MM.1S (cell line): ENCODE results near the gene KCNJ12.
"Not testable (repeated sequence)": the region's sequence is repeated elsewhere in the genome, so short reads cannot be mapped to it uniquely, and the experiment has no call there.

ENCODE experiments used
- DNase-seq: peaks from one replicate; pipeline ENCODE4 v3.0.0-alpha.2; 2015
- H2AFZ ChIP-seq: fragments of 300-600 bp; sonication (generic); 2 replicates; pipeline ENCODE4 v1.6.0; 2016; ENCODE audit warnings: antibody characterized with exemption, low read length
- H3F3A ChIP-seq: fragments of 300-600 bp; sonication (generic); 2 replicates; pipeline ENCODE4 v1.6.1; 2016; ENCODE audit warnings: mild to moderate bottlenecking, antibody characterized with exemption, low read length, moderate library complexity, mixed read lengths; ENCODE audit not compliant: insufficient read depth
- H3K27ac ChIP-seq: fragments of 300-600 bp; sonication (generic); 2 replicates; pipeline ENCODE4 v1.5.1; 2016; ENCODE audit warnings: mild to moderate bottlenecking, low read length
- H3K27me3 ChIP-seq: fragments of 300-600 bp; sonication (generic); replicated peaks from 2 replicates; pipeline ENCODE4 v1.6.0; 2016; ENCODE audit warnings: low read length; ENCODE audit not compliant: insufficient read depth
- H3K36me3 ChIP-seq: fragments of 300-600 bp; sonication (generic); replicated peaks from 2 replicates; pipeline ENCODE4 v1.6.1; 2016; ENCODE audit warnings: mild to moderate bottlenecking, low read length, mixed read lengths; ENCODE audit not compliant: insufficient read depth
- H3K4me1 ChIP-seq: fragments of 300-600 bp; sonication (generic); 2 replicates; pipeline ENCODE4 v1.6.1; 2016; ENCODE audit warnings: low read length, mixed read lengths
- H3K4me2 ChIP-seq: fragments of 300-600 bp; sonication (generic); 2 replicates; pipeline ENCODE4 v1.6.0; 2016; ENCODE audit warnings: low read depth, low read length
- H3K4me3 ChIP-seq: fragments of 300-600 bp; sonication (generic); 2 replicates; pipeline ENCODE4 v1.5.1; 2016; ENCODE audit warnings: low read length, mixed read lengths
- H3K79me2 ChIP-seq: fragments of 300-600 bp; sonication (generic); 2 replicates; pipeline ENCODE4 v1.6.1; 2016; ENCODE audit warnings: mixed run types, low read length, mixed read lengths
- H3K9ac ChIP-seq: fragments of 300-600 bp; sonication (generic); 2 replicates; pipeline ENCODE4 v1.6.1; 2016; ENCODE audit warnings: low read length, mixed read lengths
- H3K9me2 ChIP-seq: fragments of 300-600 bp; sonication (generic); replicated peaks from 2 replicates; pipeline ENCODE4 v1.6.1; 2016; ENCODE audit warnings: mild to moderate bottlenecking, low read length, mixed read lengths; ENCODE audit not compliant: insufficient read depth
- H3K9me3 ChIP-seq: fragments of 300-600 bp; sonication (generic); replicated peaks from 2 replicates; pipeline ENCODE4 v1.6.1; 2016; ENCODE audit warnings: mild to moderate bottlenecking, low read length, mixed read lengths; ENCODE audit not compliant: insufficient read depth
- H4K20me1 ChIP-seq: fragments of 300-600 bp; sonication (generic); 2 replicates; pipeline ENCODE4 v1.6.1; 2016; ENCODE audit warnings: mild to moderate bottlenecking, low read length, moderate library complexity, mixed read lengths; ENCODE audit not compliant: insufficient read depth
- EZH2 ChIP-seq: fragments of 300-600 bp; sonication (generic); optimal IDR thresholded peaks from 2 replicates; pipeline ENCODE3; 2017; ENCODE audit warnings: low read depth, mild to moderate bottlenecking, antibody characterized with exemption, low read length, mixed read lengths
- EZH2phosphoT487 ChIP-seq: fragments of 300-600 bp; sonication (generic); IDR thresholded peaks from 2 replicates; pipeline ENCODE4 v1.6.1; 2018; ENCODE audit warnings: antibody characterized with exemption, low read length
- TF ChIP-seq, protein P1 (sequence below): fragments of 300-600 bp; sonication (generic); IDR thresholded peaks from 2 replicates; pipeline ENCODE4 v1.5.1; 2016; ENCODE audit warnings: antibody characterized with exemption, low read length, mixed read lengths

The KCNJ12 gene

DNA sequence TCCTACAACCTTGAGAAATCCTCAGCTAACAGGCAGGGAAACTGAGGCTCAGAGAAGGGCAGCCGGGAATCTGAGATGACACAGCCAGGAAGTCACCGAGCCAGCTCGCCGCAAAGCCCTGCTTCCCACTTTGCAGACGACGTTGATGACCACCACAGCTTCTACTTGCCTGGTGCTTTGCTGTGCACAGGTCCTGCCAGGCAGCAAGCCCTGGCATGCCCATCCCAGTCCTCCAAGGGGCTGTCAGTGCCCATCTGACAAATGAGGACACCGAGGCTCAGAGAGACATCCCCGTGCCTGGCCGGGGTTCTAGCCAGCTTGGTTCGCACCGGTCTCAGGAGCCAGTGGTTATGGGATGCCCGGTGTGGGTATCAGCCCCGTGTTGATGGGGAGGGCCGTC is 20.1 kb downstream of the KCNJ12 start:
- H3K79me2 ChIP-seq, result no peaks in the 10 kb centered on the region
- no peaks in the 10 kb centered on the region for H3K36me3 ChIP-seq
- no peaks in the 10 kb centered on the region for H3F3A ChIP-seq
- no peak overlapping the region for H3K4me2 ChIP-seq
- no peaks in the 10 kb centered on the region for H3K9me3 ChIP-seq
- DNase-seq, result no peak
- TF ChIP-seq, protein P1, sequence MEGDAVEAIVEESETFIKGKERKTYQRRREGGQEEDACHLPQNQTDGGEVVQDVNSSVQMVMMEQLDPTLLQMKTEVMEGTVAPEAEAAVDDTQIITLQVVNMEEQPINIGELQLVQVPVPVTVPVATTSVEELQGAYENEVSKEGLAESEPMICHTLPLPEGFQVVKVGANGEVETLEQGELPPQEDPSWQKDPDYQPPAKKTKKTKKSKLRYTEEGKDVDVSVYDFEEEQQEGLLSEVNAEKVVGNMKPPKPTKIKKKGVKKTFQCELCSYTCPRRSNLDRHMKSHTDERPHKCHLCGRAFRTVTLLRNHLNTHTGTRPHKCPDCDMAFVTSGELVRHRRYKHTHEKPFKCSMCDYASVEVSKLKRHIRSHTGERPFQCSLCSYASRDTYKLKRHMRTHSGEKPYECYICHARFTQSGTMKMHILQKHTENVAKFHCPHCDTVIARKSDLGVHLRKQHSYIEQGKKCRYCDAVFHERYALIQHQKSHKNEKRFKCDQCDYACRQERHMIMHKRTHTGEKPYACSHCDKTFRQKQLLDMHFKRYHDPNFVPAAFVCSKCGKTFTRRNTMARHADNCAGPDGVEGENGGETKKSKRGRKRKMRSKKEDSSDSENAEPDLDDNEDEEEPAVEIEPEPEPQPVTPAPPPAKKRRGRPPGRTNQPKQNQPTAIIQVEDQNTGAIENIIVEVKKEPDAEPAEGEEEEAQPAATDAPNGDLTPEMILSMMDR, result no peak
- TF ChIP-seq EZH2, result no peak
- TF ChIP-seq EZH2phosphoT487, result no peak
- H3K27ac ChIP-seq, result no peak overlapping the region
- no peaks in the 10 kb centered on the region for H4K20me1 ChIP-seq
- no peak overlapping the region for H3K9ac ChIP-seq
- H3K27me3 ChIP-seq, result peaks cover 41% of the 10 kb centered on the region
- H3K9me2 ChIP-seq, result no peaks in the 10 kb centered on the region
- no peak overlapping the region for H2AFZ ChIP-seq
- no peaks in the 10 kb centered on the region for H3K4me1 ChIP-seq
- no peak overlapping the region for H3K4me3 ChIP-seq

DNA sequence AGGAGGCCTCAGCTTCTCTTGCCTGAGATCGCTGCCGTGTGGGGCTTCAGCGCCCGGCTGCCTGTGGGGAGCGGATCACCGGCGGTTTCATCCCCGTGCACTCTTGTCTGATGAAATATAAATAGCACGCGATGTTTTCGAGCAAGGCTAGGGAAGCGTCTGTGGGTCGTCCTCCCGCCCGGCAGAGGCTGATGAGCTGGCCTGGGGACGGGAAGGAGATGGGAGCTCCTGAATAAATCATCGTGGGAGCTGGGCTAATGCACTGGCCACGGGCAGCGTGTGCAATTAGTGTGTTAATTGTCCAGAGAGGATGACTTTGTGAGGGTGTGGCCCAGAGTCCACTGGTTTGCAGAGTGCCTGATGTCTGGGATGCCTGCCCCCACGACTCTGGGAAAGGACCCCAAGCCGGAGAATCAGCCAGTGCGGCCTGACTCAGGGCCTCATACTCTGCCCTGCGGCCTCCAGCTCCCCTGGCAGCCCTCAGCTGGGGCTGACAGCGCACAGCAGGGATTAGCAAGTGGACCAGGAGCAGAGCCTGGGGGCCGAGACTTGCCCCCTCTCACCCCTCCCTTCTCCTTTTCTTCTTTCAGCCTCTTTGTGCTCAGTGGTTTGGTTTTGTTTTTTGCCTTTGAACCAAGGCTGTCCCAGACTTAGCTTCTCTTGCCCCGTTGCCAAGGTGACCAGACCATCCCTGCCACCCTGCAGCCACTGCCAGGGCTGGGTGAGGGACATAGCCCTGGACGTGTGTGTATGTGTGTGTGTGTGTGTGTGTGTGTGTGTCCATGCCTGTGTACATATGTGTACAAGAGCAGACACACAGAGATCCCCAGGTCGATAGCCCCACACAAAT is 21.4 kb downstream of the KCNJ12 start:
- Histone ChIP-seq H3K9ac (no peak overlapping the region), H3K36me3 (no peaks in the 10 kb centered on the region), H3K27me3 (peaks cover 30% of the 10 kb centered on the region), H3K9me2 (no peaks in the 10 kb centered on the region), H3K4me2 (no peak overlapping the region), H3K9me3 (no peaks in the 10 kb centered on the region), H3F3A (no peaks in the 10 kb centered on the region), H3K79me2 (no peaks in the 10 kb centered on the region), H2AFZ (no peak overlapping the region), H3K4me1 (no peaks in the 10 kb centered on the region), H4K20me1 (no peaks in the 10 kb centered on the region), H3K27ac (no peak overlapping the region), H3K4me3 (no peak overlapping the region)
- TF ChIP-seq, protein P1, result no peak
- TF ChIP-seq EZH2phosphoT487 (no peak), EZH2 (no peak)
- no peak for DNase-seq

DNA sequence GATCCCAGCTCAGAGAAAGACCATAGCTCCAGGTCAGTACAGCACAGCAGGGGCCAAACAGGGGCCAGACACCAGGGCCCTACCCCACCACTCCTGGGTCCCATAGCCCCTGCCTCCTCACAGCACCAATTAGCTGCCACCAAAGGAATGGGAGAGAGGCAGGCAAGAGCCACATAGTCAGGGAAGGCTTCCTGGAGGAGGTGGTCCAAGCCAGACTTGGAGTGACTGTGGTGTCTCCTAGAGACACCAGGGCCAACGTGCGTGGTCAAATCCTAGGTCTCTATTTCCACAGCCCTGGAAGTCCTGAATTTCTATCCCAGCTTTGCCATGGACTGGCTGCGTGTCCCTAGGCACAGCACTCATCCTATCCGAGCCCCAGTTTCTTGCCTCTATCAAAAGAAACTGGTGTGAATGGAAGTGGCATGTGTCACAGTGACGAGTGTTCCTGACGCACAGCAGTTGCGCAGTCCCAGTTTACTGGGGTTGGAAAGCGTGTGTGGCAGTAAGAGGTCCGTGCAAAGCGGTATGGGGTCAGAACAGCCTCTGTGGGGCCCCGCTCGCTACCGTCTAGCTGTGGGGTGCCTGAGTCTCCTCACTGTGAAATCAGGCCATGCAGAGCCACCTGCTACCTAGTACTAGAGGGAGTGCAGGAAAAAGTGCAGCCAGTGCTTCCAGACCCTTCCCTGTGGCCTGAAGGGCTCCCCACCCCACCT is 23.5 kb downstream of the KCNJ12 start:
- Histone ChIP-seq H3K9ac (no peak overlapping the region), H3K9me3 (no peaks in the 10 kb centered on the region), H3F3A (no peaks in the 10 kb centered on the region), H3K4me1 (no peaks in the 10 kb centered on the region), H3K27ac (no peak overlapping the region), H2AFZ (no peak overlapping the region), H3K27me3 (peaks cover 30% of the 10 kb centered on the region), H3K9me2 (no peaks in the 10 kb centered on the region), H3K79me2 (no peaks in the 10 kb centered on the region), H3K36me3 (no peaks in the 10 kb centered on the region), H4K20me1 (no peaks in the 10 kb centered on the region), H3K4me3 (no peak overlapping the region), H3K4me2 (no peak overlapping the region)
- DNase-seq, result no peak
- TF ChIP-seq EZH2phosphoT487 (no peak), EZH2 (no peak)
- TF ChIP-seq, protein P1, result no peak

DNA sequence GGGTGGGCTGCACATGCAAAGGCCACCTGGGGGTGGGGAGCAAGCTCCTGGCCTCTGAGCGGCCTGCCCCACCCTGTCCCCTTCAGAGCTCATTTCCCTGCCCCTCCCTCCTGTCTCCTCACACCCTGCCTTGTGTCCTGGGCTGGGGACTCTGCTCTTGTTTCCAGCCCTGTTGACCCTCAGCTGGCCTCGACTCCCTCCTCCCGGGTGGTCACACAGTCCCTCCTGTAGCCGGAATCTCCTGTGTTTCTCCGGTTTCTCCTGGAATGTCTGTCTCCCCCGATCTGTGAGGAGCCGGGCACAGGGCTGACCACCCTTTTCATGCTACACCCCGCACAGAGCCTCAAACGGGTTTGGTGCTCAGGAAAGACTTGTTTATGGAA is 24.0 kb downstream of the KCNJ12 start:
- not testable (repeated sequence) for H3K9ac ChIP-seq, H3F3A ChIP-seq, H3K4me3 ChIP-seq, H3K27ac ChIP-seq, H3K9me2 ChIP-seq, H3K4me1 ChIP-seq, H3K4me2 ChIP-seq, H3K79me2 ChIP-seq, H2AFZ ChIP-seq, DNase-seq, H3K9me3 ChIP-seq, H4K20me1 ChIP-seq, H3K36me3 ChIP-seq
- H3K27me3 ChIP-seq, result peaks cover 30% of the 10 kb centered on the region
